GM12891 (cell line): ENCODE results near the gene TUFM. TPM values are rescaled to one million over a fixed set of nuclear protein-coding genes. Genes with fewer than 3 reads are reported as not detected.
"Not testable (repeated sequence)": the region's sequence is repeated elsewhere in the genome, so short reads cannot be mapped to it uniquely, and the experiment has no call there.

Experiments
- DNase-seq: peaks from one replicate; pipeline ENCODE4 v3.0.0; 2011; ENCODE audit warnings: low spot score; ENCODE audit not compliant: insufficient read length
- FAIRE-seq: peaks from 2 replicates; lab custom pipeline; 2011; peaks lifted over from hg19 to GRCh38; lab: Jason Lieb, UNC
- PAX5 ChIP-seq: IDR thresholded peaks from 2 replicates; pipeline ENCODE4 v1.6.1; 2011; ENCODE audit warnings: low read length, moderate library complexity, mild to moderate bottlenecking; ENCODE audit not compliant: insufficient read depth, severe bottlenecking
- POLR2A ChIP-seq: IDR thresholded peaks from 2 replicates; pipeline ENCODE4 v1.6.1; 2011; ENCODE audit warnings: low read depth, low read length, control low read depth
- POLR2AphosphoS5 ChIP-seq: IDR thresholded peaks from 2 replicates; pipeline ENCODE4 v1.6.1; 2011; ENCODE audit warnings: low read depth, low read length, control low read depth
- POU2F2 ChIP-seq: IDR thresholded peaks from 2 replicates; pipeline ENCODE4 v1.6.1; 2011; ENCODE audit warnings: low read depth, mild to moderate bottlenecking, control low read depth, low read length, moderate library complexity
- SPI1 ChIP-seq: IDR thresholded peaks from 2 replicates; pipeline ENCODE4 v1.6.1; 2011; ENCODE audit warnings: low read depth, low read length, control low read depth
- TAF1 ChIP-seq: IDR thresholded peaks from 2 replicates; pipeline ENCODE4 v1.6.1; 2011; ENCODE audit warnings: low read depth, low read length, control low read depth
- polyA plus RNA-seq: library from polyadenylated mRNA; unstranded; fragments of >200 nt; gene quantifications from one replicate; pipeline ENCODE4 v1.2.1, GENCODE V29; 2012; ENCODE audit warnings: low read depth, missing spikeins, inconsistent platforms; ENCODE audit not compliant: missing spikeins

Gene TUFM
- polyA plus RNA-seq, result 166 TPM

DNA sequence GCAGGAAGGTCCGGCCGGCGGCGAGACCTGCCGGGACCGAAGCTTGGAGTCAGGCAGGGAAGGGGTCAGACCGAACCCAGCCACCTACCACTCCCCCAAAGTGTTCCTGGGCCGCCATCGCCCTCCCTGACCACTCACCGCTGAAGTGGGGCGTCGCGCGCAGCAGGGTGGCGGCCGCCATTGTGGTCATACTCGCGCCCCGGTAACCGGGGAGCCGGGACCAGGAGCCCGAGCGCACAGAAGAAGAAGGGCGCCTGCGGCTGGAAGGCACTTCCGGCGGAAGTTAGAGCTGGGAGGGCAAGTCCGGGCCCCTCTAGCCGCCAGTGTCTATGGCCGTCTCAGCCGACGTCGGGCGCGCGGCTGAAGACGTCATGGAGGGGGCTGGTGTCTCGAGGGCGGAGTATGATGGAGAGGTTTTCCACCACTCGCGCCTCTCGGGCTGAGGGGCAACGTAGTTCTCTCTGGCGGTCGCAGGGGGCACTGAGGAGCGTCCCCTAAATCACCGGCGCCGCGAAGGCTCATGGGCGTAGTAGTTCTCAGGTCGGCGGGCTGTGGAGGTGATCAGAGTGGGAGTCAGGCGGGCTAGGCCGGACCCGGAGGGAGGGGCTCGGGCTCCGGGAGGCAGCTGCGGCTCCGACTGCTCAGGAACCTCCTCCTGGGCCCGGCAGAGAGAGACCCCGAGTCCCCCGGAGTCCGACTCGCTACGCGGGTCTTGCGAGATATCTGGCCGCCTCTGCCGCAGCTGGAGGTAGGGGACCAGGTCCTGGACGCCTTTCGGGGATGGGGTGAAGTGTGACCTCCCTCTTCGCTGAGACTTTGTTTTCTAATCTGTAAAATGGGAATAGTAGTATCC lies at the start of gene TUFM:
Gene TUFM (minus strand): TSS at position 269 of the 853 bp plus-strand sequence. CDS start 79 bp downstream, at position 190.
- FAIRE-seq, result peak; percentile 100
- TF ChIP-seq POU2F2 (0 out of 2 replicates have a peak, but pooled peaks have one; percentile 9), SPI1 (0 out of 2 replicates have a peak, but pooled peaks have one; percentile 40), TAF1 (peak; percentile 82), POLR2AphosphoS5 (peak; percentile 71), PAX5 (peak; percentile 6), POLR2A (peak; percentile 77)
- DNase-seq, result peak; percentile 96

DNA sequence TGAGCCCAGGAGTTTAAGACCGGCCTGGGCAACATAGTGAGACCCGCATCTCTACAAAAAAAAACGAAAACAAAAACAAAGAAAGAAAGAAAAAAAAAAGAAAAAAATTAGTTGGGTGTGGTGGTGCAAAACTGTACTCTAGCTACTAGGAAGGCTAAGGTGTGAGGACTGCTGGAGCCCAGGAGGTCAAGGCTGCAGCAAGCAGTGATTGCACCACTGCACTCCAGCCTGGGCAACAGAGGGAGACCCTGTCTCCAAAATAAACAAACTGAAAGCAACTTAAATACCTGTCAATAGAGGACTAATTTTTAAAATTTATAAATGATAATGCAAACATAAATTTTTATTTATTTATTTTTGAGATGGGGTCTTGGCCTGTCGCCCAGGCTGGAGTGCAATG lies 49.5 kb upstream of the TUFM start:
- TF ChIP-seq POLR2A, result no peak
- TF ChIP-seq SPI1, result no peak
- TF ChIP-seq POLR2AphosphoS5, result no peak
- no peak for TF ChIP-seq POU2F2
- no peak for DNase-seq
- FAIRE-seq, result no peak

DNA sequence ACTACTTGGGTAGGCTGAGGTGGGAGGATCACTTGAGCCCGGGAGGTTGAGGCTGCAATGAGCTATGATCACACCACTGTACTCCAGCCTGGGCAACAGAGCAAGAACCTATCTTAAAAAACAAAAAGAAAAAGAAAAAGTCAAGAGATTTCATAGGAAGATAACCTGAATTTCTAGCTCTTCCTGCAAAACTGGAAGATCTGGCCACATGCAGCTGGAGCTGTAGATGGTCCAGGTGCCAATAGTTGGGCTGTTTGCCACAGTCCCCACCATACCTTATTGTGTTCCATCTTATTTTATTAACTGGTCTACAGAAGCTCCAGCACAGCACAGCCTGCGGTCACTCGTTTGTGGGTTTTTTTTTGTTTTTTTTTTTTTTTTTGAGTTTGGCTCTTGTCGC lies 47.1 kb upstream of the TUFM start:
- no peak for FAIRE-seq
- no peak for DNase-seq
- TF ChIP-seq PAX5 (no peak), POLR2A (no peak)

DNA sequence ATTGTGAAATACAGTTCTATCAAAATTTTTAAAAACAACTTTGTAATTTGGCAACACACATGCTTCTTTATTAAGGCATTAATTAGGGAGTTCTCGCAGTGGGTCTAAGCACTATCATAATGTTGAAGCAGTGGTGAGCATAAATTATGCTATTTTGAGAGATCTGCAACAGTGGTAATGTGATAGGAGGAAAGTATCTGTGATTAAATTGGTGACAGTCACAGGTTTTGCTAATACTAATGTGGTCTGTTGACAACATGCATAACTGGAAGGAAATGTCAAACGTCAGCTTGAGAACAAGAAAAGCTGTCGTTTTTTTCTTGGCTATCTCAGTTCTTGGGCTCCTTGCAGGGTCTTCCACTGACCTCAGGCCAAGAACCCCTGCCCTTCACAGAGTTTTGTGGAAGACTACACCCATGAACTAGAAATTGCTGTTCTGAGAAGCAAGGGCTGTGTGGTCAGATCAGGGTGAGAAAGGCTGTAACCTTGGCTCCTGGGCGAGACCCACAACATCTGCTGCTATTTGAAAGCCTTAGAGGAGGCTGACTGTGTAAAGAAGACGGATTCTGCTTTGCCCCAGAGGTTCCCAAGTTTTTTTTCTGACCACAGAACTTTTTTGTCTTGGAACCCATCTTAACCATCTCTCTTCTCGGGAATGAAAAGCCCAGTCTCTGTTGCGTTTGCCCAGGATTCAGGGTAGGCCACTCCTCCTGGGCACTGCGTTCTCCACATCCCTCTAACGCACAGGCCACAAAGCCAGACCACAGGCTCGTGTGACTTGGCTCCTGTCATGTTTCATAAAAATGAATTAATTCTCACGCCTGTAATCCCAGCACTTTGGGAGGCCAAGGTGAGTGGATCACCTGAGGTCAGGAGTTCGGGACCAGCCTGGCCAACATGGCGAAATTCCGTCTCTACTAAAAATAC lies 46.1 kb upstream of the TUFM start:
- DNase-seq (no peak), FAIRE-seq (no peak)
- TF ChIP-seq SPI1, result no peak
- TF ChIP-seq POLR2AphosphoS5, result no peak
- TF ChIP-seq POLR2A, result no peak
- TF ChIP-seq PAX5, result no peak
- TF ChIP-seq POU2F2, result no peak
- TF ChIP-seq TAF1, result no peak

DNA sequence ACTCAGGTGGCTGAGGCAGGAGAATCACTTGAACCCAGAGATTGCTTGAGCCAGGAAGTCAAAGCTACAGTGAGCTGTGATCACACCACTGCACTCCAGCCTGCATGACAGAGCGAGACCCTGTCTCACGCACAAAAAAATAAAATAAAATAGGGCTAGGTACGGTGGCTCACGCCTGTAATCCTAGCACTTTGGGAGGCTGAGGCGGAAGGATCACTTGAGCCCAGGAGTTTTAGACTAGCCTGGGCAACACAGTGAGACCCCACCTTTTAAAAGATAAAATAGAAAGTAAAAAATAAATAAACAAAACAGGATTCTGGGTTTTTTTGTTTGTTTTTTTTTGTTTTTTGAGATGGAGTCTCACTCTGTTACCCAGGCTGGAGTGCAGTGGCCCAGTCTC lies 44.2 kb upstream of the TUFM start:
- FAIRE-seq, DNase-seq: not testable (repeated sequence)

DNA sequence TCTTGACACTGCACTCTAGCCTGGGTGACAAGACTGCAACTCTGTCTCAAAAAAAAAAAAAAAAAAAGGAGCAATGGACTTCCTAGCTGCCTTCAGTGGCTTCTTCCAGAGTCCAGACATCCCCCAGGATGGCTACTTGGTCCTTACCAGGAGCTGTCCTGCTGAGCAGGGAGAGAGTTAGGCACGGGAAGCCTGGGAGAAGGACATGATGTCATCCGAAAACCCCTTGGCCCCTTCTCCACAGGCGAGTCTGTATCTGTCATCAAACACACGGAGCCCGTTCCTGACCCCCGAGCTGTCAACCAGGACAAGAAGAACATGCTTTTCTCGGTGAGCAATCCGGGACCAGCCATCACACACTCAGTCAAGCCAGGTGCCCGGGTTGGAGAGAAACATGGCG lies 40.8 kb upstream of the TUFM start:
- no peak for TF ChIP-seq POLR2A
- no peak for TF ChIP-seq SPI1
- no peak for TF ChIP-seq PAX5
- TF ChIP-seq POLR2AphosphoS5, result no peak
- no peak for TF ChIP-seq POU2F2
- TF ChIP-seq TAF1, result no peak
- DNase-seq, result no peak
- FAIRE-seq, result no peak

DNA sequence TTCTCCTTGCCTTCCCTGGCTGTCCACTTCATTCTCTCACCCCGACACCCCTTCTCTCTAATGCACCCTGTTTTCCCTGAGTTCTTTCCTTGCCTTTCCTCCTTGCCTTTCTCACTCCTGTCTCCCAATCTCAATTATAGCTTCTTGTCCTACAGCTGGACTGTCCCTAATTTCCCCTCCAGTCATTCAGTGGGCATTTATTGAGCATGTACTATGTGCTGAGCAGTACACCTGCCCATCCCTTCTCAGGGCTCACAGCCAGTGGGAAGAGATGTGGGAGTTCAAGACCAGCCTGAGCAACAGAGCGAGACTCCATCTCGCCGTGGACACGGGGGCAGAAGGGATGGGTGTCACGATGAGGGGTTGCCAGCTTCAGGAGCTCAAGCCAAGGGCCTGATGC lies 37.9 kb upstream of the TUFM start:
- FAIRE-seq, result no peak
- DNase-seq, result no peak
- TF ChIP-seq PAX5, result no peak
- no peak for TF ChIP-seq POU2F2
- no peak for TF ChIP-seq POLR2AphosphoS5
- TF ChIP-seq TAF1, result no peak
- TF ChIP-seq POLR2A, result no peak
- no peak for TF ChIP-seq SPI1

DNA sequence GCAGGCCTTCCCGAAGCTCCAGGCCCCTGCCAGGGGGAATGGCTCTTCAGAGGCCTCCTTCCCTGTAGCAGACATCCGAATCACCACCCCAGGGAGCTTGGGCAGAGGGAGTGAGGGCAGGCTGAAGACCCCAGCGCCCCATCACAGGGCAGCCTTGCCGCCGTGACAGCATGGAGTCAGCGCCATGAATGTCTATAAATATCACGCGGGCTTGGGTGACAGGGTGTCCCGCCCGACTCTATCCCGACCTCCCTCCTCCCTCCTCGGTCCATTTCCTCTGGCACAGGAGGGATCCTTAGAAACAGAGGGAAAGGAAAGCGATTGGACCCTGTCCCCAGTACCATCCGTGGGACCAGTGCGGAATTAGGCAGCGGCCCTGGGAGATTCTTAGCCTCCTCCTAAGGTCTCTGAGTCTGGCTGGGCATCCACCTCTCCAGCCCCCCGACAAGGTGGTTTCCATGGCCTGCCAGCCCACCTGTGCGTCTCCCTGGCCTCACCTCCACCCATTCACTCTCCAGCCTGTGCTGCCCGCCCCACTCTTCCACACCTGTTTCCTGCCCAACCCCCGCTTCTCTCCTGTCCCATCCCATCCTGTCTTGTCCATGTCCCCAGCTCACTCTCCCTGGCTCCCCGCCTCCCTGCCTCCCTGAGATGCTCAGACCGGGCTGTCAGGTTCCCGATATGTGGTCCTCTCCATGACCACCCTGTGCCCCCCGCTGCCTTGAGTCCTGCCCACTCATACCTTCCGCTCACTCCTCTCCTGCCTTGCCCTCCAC lies 37.3 kb upstream of the TUFM start:
- no peak for TF ChIP-seq SPI1
- TF ChIP-seq POLR2AphosphoS5, result no peak
- no peak for TF ChIP-seq TAF1
- no peak for FAIRE-seq
- DNase-seq, result no peak

DNA sequence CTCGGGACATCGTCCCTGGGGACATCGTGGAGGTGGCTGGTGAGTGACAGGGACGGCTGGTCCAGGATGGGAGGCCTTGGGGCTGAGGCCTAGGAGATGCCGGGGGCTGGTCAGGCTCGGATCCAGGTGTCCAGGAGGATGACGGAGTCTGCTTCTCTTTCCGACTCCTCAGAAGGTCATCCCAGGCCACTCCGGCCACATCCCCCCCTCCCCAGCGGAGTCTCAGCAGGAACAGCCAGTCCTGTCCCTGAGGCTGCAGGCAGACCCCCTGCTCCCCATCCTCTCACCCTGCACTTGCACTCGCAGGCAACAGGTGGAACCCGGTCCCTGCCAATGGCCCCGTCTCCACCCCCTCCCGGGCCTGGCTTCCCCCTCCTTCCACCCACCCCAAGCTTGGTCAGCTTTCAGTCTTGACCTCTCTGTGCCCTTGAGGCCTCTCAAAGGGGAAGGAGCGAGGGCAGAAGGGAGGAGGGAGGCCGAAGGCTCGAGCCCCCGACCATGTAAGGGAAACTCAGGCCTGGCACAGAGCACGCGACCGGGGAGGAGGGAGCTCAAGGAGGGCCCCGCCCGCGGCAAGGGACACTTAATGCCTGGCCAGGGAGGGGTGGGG lies 36.5 kb upstream of the TUFM start:
- TF ChIP-seq POLR2A (no peak), PAX5 (no peak)
- DNase-seq, result no peak
- FAIRE-seq, result no peak

DNA sequence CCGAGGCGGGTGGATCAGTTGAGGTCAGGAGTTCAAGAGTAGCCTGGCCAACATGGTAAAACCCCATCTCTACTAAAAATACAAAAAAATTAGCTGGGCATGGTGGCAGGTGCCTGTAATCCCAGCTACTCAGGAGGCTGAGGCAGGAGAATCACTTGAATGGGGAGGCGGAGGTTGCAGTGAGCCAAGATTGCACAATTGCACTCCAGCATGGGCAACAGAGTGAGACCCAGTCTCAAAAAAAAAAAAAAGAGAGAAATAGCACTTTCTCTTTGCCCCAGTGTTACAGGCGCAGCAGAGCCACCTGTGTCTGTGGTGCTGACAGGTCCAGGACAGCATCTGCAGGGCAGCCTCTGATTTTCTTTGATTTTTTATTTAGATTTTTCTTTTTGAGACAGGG lies 35.4 kb upstream of the TUFM start:
- not testable (repeated sequence) for DNase-seq, FAIRE-seq
